Activated T-helper 1 cell treated with Interleukin-2 at 50 U/mL for 16 hours (primary cell): Measurements from ENCODE around the gene STMND1.

Experiments used
- DNase-seq: peaks from one replicate; pipeline ENCODE4 v3.0.0-alpha.2; 2020; ENCODE audit warnings: low read depth

Gene STMND1

DNA sequence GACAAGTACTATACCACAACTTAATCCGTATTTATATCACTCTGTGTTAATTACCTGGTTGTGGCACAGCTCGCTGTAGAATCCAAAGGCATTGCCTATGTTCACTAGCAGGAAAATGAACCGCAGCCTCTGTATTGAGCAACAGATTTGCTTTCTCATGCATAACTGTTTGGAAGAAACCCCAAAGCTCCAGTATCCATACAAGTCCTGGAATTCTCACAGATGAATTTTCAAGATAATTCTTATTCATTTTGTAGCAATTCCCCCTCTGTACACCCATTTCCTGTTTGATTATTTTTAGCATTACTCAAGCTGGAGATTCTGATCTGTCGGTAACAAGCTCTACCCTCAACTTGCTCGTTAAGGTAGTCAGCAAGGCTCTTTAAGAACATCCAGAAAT is 63.5 kb downstream of the STMND1 start:
- no peak for DNase-seq

DNA sequence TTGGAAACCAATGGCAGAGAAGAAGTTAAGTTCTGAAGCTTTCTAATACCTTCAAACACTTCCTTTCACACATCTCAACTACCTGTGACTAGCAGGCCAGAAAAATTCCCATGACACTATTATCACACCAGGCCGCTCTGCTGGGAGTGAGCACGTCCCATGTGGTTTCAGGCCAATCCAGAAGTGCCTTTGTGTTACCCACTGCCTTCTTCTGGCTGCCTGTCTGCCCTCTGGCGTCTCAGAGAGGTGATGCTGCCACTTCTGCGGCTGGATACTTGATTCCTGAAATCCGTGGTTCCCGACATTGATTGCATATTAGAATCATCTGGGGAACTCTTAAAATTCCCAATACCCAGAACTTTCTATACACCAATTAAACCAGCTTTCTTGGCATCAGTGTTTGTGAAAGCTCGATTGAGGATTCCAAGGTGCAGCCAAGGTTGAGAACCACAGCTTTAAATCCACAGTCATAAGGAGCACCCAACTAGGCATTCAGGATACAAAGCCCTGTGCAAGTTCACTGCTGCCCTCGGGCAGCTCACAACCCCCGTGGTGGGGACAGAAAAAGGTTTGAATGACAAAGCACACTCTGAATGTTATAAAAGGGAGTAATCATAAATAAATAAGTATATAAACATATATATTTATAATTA is 65.6 kb downstream of the STMND1 start:
- no peak for DNase-seq

GRCh38 chr6:17169291-17169690 is 67.4 kb downstream of the STMND1 start:
- no peak for DNase-seq

- DNase-seq, result no peak
Measured at GRCh38 chr6:17169711-17170110, 67.9 kb downstream of the STMND1 start.

DNA sequence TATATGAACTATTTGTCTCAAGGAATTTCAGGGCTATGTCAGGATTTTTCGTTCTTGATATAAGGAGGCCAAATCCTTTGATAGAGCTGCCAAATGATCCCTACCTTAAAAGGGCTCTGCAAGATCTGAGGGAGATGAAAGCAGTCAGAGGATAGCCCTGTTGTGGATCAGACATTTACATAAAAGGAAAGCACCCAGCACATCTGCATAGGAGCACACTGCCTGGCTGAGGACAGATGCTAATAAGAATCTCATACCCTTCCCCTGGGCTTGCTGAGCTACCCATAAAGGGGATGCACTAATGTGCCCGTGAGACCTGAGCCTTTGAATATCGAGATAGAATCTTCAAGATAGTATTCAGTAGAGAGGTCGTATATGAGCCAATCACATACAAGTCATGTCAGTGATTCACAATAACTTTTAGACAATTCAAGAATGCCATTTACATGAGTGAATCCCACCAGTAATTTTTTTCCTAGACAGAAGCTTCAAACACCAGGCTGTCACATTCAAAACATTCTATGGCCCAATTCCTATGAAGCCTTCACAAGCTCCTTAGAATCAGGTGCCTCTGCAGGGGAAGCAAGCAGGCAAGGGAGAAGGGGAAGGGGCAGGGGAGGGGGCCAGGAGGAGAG is 71.1 kb downstream of the STMND1 start:
- DNase-seq, result no peak

DNA sequence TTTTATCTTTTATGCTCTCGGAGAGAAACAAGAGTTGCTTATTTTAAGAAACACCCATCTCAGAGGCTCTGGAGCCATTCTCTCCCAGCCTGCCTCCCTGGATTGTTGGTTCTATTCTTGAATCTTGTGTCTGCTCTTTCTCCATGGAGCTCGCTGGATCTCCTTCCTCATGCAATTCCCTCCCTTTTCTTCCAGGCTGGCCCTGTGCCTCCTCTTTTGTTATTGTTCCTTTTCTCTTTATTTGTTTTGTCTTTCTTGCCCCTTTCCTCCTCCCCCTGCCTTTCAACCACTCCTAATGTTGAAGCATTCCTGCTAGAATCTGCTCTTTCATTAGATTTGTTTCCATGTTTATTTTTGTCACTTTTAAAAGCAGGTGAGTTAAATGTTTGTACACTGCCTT is 76.5 kb downstream of the STMND1 start:
- no peak for DNase-seq

DNA sequence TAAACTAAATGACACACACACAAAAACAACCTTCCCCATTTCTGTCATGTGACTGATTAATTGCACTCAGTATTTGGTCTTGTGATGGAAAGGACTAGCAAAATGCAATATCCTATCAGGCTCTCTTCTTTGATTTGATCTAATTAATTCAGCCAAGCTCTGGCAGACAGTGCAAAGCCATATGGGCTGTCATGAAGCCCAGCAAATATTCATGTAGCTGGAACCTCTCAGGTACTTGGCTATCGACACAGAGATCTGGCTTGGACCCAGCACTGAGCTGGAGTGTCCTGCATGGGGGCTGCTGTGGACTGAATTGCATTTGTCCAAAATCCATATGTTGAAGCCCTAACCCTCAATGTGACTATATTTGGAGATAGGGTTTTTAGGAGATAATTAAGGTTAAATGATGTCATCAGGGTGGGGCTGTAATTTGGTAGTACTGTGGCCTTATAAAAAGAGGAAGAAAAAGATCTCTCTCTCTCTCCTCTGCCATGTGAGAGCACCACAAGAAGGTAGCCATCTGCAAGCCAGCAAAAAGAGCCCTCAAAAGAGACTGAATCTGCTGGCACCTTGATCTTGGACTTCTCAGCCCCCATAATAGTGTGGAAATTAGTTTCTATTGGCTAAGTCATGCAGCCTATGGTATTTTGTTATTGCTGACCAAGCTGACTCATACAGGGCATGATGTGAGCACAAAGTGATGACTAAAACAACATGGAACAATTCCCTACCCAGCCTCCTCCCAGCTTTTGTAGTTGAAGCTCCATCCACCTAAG is 77.1 kb downstream of the STMND1 start:
- no peak for DNase-seq

DNA sequence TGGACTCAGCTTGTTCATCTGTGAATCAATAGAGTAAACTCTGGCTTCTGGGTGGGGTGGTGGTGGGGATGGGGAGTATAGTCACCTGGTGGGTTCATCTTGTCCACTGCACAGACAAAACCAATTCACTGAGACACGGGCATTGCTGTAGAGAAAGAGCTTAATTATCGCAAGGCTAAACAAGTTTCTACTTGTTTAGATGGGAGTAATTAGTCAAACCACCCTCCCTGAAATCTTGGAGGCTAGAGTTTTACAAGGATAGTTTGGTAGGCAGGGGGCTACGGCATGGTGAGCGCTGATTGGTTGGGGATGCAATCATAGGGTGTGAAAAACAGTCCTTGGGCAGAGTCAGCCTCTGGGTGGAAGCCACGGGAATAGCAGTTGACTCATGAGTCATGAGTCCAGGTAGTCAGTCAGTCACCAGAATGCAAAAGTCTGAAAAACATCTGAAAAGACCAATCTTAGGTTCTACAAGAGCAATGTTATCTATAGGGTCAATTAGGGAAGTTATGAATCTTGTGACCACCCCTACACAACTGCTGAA is 77.8 kb downstream of the STMND1 start:
- DNase-seq, result no peak
